NCI-H748 treated with DMSO at 0.1 percent for 48 hours (cell line): Measurements from ENCODE around the gene GATA3.

Experiments used
- DNase-seq: peaks from one replicate; lab custom pipeline; 2025; lab: John Stamatoyannopoulos, UW

Gene GATA3

GRCh38 chr10:8037941-8038894, 16.3 kb upstream of the GATA3 start:
- no peak for DNase-seq

GRCh38 chr10:8039321-8039881, 15.1 kb upstream of the GATA3 start:
- DNase-seq = no peak

GRCh38 chr10:8040651-8041050, 13.8 kb upstream of the GATA3 start:
- no peak for DNase-seq

GRCh38 chr10:8041284-8041991, 13.1 kb upstream of the GATA3 start:
- DNase-seq = no peak

GRCh38 chr10:8041992-8042720, 12.3 kb upstream of the GATA3 start:
- no peak for DNase-seq

GRCh38 chr10:8042721-8043568, 11.5 kb upstream of the GATA3 start:
- DNase-seq = no peak

- DNase-seq = no peak
Observed at GRCh38 chr10:8043569-8044306, 10.8 kb upstream of the GATA3 start.

- no peak for DNase-seq
Observed at GRCh38 chr10:8044331-8044907, 10.1 kb upstream of the GATA3 start.

- DNase-seq = no peak
Observed at GRCh38 chr10:8044908-8045725, 9.4 kb upstream of the GATA3 start.

GRCh38 chr10:8045726-8046494, 8.6 kb upstream of the GATA3 start:
- no peak for DNase-seq

GRCh38 chr10:8047452-8048280, 6.8 kb upstream of the GATA3 start:
- DNase-seq = no peak

GRCh38 chr10:8048281-8049008, 6.0 kb upstream of the GATA3 start:
- no peak for DNase-seq

GRCh38 chr10:8049045-8049864, 5.2 kb upstream of the GATA3 start:
- no peak for DNase-seq

- DNase-seq = no peak
Observed at GRCh38 chr10:8049865-8050555, 4.5 kb upstream of the GATA3 start.

- DNase-seq = no peak
Observed at GRCh38 chr10:8050556-8051108, 3.9 kb upstream of the GATA3 start.
